K562 (cell line): ENCODE data around the gene RASIP1. TPM values are rescaled to one million over a fixed set of nuclear protein-coding genes. Genes with fewer than 3 reads are reported as not detected.
A peak's percentile ranks its signal among the peaks of the same experiment; 100 is the strongest.

Source experiments
- ATAC-seq: fragments of 200-7000 bp; cut with Tn5 transposase; 3 replicates; pipeline ENCODE4 v1.9.1; 2020; ENCODE audit warnings: moderate library complexity
- BruUV-seq: library from RNA; stranded (reverse); fragments of 400-500 nt; replicated peaks from 2 replicates; lab custom pipeline; 2021; lab: Mats Ljungman, UMichigan
- CTCF ChIA-PET: fragments of 300-600 bp; formaldehyde crosslinking; extraction: SDS; loops from one replicate; lab custom pipeline; 2021; ENCODE audit warnings: low intra/inter-chr PET ratio; lab: Yijun Ruan, JAX
- POLR2A ChIA-PET: fragments of 300-600, 350-650 bp; sonication (Branson Sonifier 250); formaldehyde crosslinking; extraction: SDS; loops from one replicate; lab custom pipeline; 2021; ENCODE audit warnings: antibody characterized with exemption, inconsistent platforms; lab: Yijun Ruan, JAX
- DNase-seq, 4 experiments: peaks; one replicate each; pipeline versions ENCODE4 v3.0.0 to v3.0.0-alpha.2; 2011 to 2018; ENCODE audit warnings: low spot score in 3 of 4, mixed read lengths in 3 of 4; ENCODE audit errors: extremely low read depth in 1 of 4
- FAIRE-seq: peaks from 2 replicates; lab custom pipeline; 2011; peaks lifted over from hg19 to GRCh38; lab: Jason Lieb, UNC
- H2AFZ ChIP-seq: 2 replicates; pipeline ENCODE4 v1.6.0; 2011; ENCODE audit warnings: low read depth, low read length, control low read depth, inconsistent platforms
- H3K27ac ChIP-seq: fragments of 200-600 bp; 3 replicates; pipeline ENCODE4 v1.8.0; 2011; ENCODE audit warnings: low read depth, mild to moderate bottlenecking, control low read depth, inconsistent platforms, low read length, moderate library complexity, mixed read lengths; ENCODE audit errors: extremely low read depth
- H3K27me3 ChIP-seq, 2 experiments: fragments of 300-600 bp in 1 of 2; 2 replicates in 1 of 2; 3 replicates in 1 of 2; pipeline versions ENCODE4 v1.6.0 to v1.8.0; 2011; ENCODE audit warnings: inconsistent platforms in 2 of 2, low read length in 2 of 2, mild to moderate bottlenecking in 1 of 2, mixed read lengths in 1 of 2, moderate library complexity in 1 of 2; ENCODE audit not compliant: control insufficient read depth in 2 of 2, insufficient read depth in 2 of 2
- H3K36me3 ChIP-seq: fragments of 300-600 bp; 3 replicates; pipeline ENCODE4 v1.8.0; 2011; ENCODE audit warnings: mild to moderate bottlenecking, low read length, inconsistent platforms; ENCODE audit not compliant: control insufficient read depth, insufficient read depth
- H3K4me1 ChIP-seq, 2 experiments: fragments of 200-600 bp in 1 of 2; replicated peaks in 1 of 2; 2 replicates in 1 of 2; 3 replicates in 1 of 2; pipeline versions ENCODE4 v1.5.1 to v1.8.0; 2011; ENCODE audit warnings: inconsistent platforms in 2 of 2, low read length in 2 of 2, mild to moderate bottlenecking in 1 of 2, mixed read lengths in 1 of 2, moderate library complexity in 1 of 2; ENCODE audit not compliant: control insufficient read depth in 2 of 2, insufficient read depth in 2 of 2
- H3K4me2 ChIP-seq: 2 replicates; pipeline ENCODE4 v1.6.1; 2011; ENCODE audit warnings: low read length, control low read depth, inconsistent platforms, mixed read lengths; ENCODE audit not compliant: insufficient read depth
- H3K4me3 ChIP-seq: fragments of 200-600 bp; sonication (generic), shearing (Covaris generic); 2 replicates; pipeline ENCODE4 v1.5.1; 2016; ENCODE audit warnings: control low read depth, inconsistent platforms
- H3K79me2 ChIP-seq: fragments of 200-600 bp; 3 replicates; pipeline ENCODE4 v1.8.0; 2011; ENCODE audit warnings: low read length, inconsistent platforms; ENCODE audit not compliant: control insufficient read depth, insufficient read depth
- H3K9ac ChIP-seq, 2 experiments: 2 replicates each; pipeline versions ENCODE4 v1.6.0 to v1.6.1; 2011; ENCODE audit warnings: low read depth in 2 of 2, low read length in 2 of 2, control low read depth in 1 of 2, inconsistent platforms in 1 of 2, mild to moderate bottlenecking in 1 of 2, mixed read lengths in 1 of 2; ENCODE audit not compliant: insufficient read depth in 1 of 2
- H3K9me1 ChIP-seq: one replicate; pipeline ENCODE4 v1.6.0; 2011; ENCODE audit warnings: inconsistent platforms, mild to moderate bottlenecking, low read length, moderate library complexity; ENCODE audit not compliant: control insufficient read depth, insufficient read depth
- H3K9me3 ChIP-seq: replicated peaks from 2 replicates; pipeline ENCODE4 v1.5.1; 2011; ENCODE audit warnings: low read depth, low read length, inconsistent platforms; ENCODE audit not compliant: control insufficient read depth, insufficient read depth
- H4K20me1 ChIP-seq: replicated peaks from 2 replicates; pipeline ENCODE4 v1.6.1; 2011; ENCODE audit warnings: low read length, inconsistent platforms, mixed read lengths; ENCODE audit not compliant: control insufficient read depth, insufficient read depth
- BRF1 ChIP-seq: IDR thresholded peaks from 3 replicates; pipeline ENCODE4 v1.6.1; 2011; ENCODE audit warnings: borderline replicate concordance, mild to moderate bottlenecking; ENCODE audit not compliant: insufficient read length; ENCODE audit errors: extremely low read depth
- CBFA2T3 ChIP-seq: fragments of 450-650 bp; IDR thresholded peaks from 2 replicates; pipeline ENCODE4 v1.6.1; 2017
- FIP1L1 ChIP-seq: fragments of 200-400 bp; formaldehyde crosslinking; IDR thresholded peaks from 2 replicates; pipeline ENCODE4 v1.6.1; 2018; ENCODE audit warnings: mild to moderate bottlenecking, low read depth, low read length; ENCODE audit not compliant: poor library complexity, severe bottlenecking
- JUND ChIP-seq, 2 experiments: IDR thresholded peaks; 2 replicates in 1 of 2; 3 replicates in 1 of 2; pipeline ENCODE4 v1.6.1; 2011; ENCODE audit warnings: borderline replicate concordance in 2 of 2, low read depth in 2 of 2, low read length in 2 of 2, improper control_type of control experiment in 1 of 2, missing biosample characterization in 1 of 2, missing genetic modification characterization in 1 of 2, missing genetic modification reagents in 1 of 2
- NFIC ChIP-seq: fragments of 450-650 bp; IDR thresholded peaks from 2 replicates; pipeline ENCODE4 v1.6.1; 2017; ENCODE audit warnings: mild to moderate bottlenecking, inconsistent platforms
- SAFB ChIP-seq: fragments of 200-400 bp; formaldehyde crosslinking; IDR thresholded peaks from 2 replicates; pipeline ENCODE4 v1.6.1; 2017; ENCODE audit warnings: low read depth, low read length, borderline replicate concordance
- ZNF143 ChIP-seq: sonication (generic); formaldehyde crosslinking; IDR thresholded peaks from 2 replicates; pipeline ENCODE4 v1.9.0; 2022; ENCODE audit warnings: mild to moderate bottlenecking, missing genetic modification reagents
- ZNF830 ChIP-seq: fragments of 250-450 bp; sonication (Bioruptor Pico); IDR thresholded peaks from 2 replicates; pipeline ENCODE4 v1.5.0; 2021; ENCODE audit warnings: mild to moderate bottlenecking
- WGBS: fragments of 100-300 bp; shearing (Covaris generic); methylation state at CpG from one replicate; pipeline ENCODE4 v1.1.6; 2016; ENCODE audit warnings: low coverage, mixed read lengths; ENCODE audit not compliant: insufficient coverage; ENCODE audit errors: missing lambda C conversion rate; 5-methylcytosine and 5-hydroxymethylcytosine counted together
- in situ Hi-C: fragments of 300-500 bp; cut with MboI; formaldehyde crosslinking; loops from 4 replicates; pipeline ENCODE4 v1.15.0; 2018; ENCODE audit warnings: inconsistent platforms, mixed read lengths
- intact Hi-C: fragments of 100-400 bp; cut with micrococcal nuclease; formaldehyde crosslinking; loops from 2 replicates; pipeline ENCODE4 v1.14.2; 2022
- polyA plus RNA-seq, 8 experiments: library from polyadenylated mRNA; depleted of rRNA in 4 of 8; stranded (reverse) in 5 of 8; unstranded in 3 of 8; fragments of >200 nt; fragmentation: Nextera tagmentation in 2 of 8; fragmentation: Illumina TruSeq in 1 of 8; extraction: Ambion mirVana in 2 of 8; extraction: Trizol in 1 of 8; gene quantifications; 2 replicates each; pipeline versions ENCODE4 v1.2.1 to v1.2.3, GENCODE V29; 2011 to 2014; ENCODE audit warnings: inconsistent platforms in 1 of 8, missing spikeins in 1 of 8
- total RNA-seq, 7 experiments: library from RNA; depleted of rRNA in 6 of 7; stranded (reverse); fragments of >200 nt in 6 of 7; fragmentation: Illumina TruSeq in 2 of 7; extraction: Trizol in 2 of 7; gene quantifications; 2 replicates each; pipeline versions ENCODE4 v1.2.1 to v1.2.3, GENCODE V29; 2011 to 2021; ENCODE audit warnings: low replicate concordance in 1 of 7

RASIP1 gene
- total and polyA plus RNA-seq, 9 of the 15 experiments (the other 6 are each of a cell fraction or from before 2014, with no cell fraction given), result 0.20 to 4.7 (median 1.5) TPM

DNA sequence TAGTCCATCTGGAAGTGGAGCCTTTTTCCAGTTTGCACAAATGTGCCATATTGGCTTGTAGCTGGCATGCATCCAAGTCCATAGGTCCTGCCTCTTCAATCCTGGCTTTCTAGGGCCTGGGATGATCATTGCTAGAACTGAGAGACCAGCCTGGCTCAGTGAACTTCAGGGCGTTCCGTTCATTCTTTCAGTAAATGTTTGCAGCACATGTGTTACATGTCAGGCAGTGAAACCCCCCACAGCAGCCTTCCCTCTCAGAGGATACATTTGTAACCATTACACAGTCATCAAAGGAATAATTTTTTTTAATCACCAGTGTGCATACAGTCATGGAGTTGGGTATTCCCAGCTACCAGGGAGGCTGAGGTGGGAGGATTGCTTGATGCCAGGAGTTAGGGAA is 35.0 kb downstream of the RASIP1 start:
- no peak overlapping the region for H3K27ac ChIP-seq
- H4K20me1 ChIP-seq, result no peaks in the 10 kb centered on the region
- no peaks in the 10 kb centered on the region for H3K9me3 ChIP-seq
- H3K9ac ChIP-seq, result 0 out of 4 replicates have a peak overlapping the region, but pooled peaks of 1 of the 2 experiments have one; percentile 52
- WGBS, result 54% methylated on average over 2 of the region's 2 CpGs
- DNase-seq (no peak), ATAC-seq (no peak), FAIRE-seq (peak; percentile 23)
- no peaks in the 10 kb centered on the region for H3K9me1 ChIP-seq
- in situ Hi-C loops, result no loop called here
- no peaks in the 10 kb centered on the region for H3K27me3 ChIP-seq
- H3K4me1 ChIP-seq, result peaks cover 0 to 19% of the 10 kb centered on the region in 2 experiments; a peak in 2 of 5 replicates
- BruUV-seq, result no TSS peak
- H3K4me3 ChIP-seq, result no peak overlapping the region
- TF ChIP-seq NFIC (peak; percentile 80), BRF1 (no peak), ZNF143 (CRISPR knock-in tag) (no peak), ZNF830 (CRISPR knock-in tag) (no peak), FIP1L1 (no peak), SAFB (no peak), CBFA2T3 (no peak), JUND (IDR thresholded peaks at IDR 0.05; ENCODE audit: borderline replicate concordance, low read depth, low read length) (no peak), JUND (tag; IDR thresholded peaks at IDR 0.05; ENCODE audit: borderline replicate concordance, low read depth, low read length) (no peak)
- H3K36me3 ChIP-seq, result no peaks in the 10 kb centered on the region
- no peak overlapping the region for H3K4me2 ChIP-seq
- no peak overlapping the region for H2AFZ ChIP-seq
- ChIA-PET CTCF (no interaction called here), POLR2A (interaction anchor here (1.0 kb wide), 1 partner anchor 9 kb away, joined by 4 read pairs; no protein-coding TSS in a partner anchor)
- intact Hi-C loops, result no loop called here
- H3K79me2 ChIP-seq, result no peaks in the 10 kb centered on the region
